Stimulated activated CD8-positive, alpha-beta memory T cell treated with anti-CD3 and anti-CD28 coated beads, Interleukin-12 subunit alpha, Interleukin-12 subunit beta, amount 100 ng/mL, for 24 hours (primary cell): ENCODE results near the gene SRP9.
"Not testable (repeated sequence)": the region's sequence is repeated elsewhere in the genome, so short reads cannot be mapped to it uniquely, and the experiment has no call there.

Source experiments
- DNase-seq: peaks from one replicate; pipeline ENCODE4 v3.0.0-alpha.2; 2020; ENCODE audit errors: extremely low read depth

SRP9 gene

DNA sequence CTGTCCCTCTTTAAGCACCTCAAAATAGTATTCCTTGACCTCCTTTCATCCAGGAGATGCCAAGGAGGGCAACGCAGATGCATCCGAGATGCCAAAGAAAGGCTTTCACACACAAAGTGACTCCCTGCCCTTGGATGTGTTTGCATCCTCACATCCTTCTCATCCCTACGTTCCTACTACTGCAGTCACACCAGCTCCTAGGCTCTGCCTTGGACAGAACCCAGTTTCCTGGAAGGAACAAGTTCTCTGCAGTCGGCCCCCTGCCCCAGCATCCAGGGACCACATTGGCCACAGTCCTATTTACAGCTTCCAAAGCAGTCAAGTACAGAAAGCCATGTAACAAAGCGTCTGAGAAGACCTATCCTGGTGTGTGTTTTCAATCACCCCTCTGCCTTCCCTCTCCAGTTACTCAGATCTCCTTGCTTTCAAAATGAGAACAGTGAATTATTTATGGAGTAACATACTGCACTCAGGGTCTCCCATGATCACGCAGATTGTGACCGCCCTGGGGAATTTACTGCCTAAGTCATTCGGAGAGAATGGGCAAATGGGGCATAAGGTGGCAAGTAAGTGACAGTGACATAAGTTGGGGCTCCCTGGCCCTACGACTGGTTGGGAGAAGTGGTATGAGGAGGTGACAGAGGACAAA is 21.8 kb upstream of the SRP9 start:
- DNase-seq, result no peak

DNA sequence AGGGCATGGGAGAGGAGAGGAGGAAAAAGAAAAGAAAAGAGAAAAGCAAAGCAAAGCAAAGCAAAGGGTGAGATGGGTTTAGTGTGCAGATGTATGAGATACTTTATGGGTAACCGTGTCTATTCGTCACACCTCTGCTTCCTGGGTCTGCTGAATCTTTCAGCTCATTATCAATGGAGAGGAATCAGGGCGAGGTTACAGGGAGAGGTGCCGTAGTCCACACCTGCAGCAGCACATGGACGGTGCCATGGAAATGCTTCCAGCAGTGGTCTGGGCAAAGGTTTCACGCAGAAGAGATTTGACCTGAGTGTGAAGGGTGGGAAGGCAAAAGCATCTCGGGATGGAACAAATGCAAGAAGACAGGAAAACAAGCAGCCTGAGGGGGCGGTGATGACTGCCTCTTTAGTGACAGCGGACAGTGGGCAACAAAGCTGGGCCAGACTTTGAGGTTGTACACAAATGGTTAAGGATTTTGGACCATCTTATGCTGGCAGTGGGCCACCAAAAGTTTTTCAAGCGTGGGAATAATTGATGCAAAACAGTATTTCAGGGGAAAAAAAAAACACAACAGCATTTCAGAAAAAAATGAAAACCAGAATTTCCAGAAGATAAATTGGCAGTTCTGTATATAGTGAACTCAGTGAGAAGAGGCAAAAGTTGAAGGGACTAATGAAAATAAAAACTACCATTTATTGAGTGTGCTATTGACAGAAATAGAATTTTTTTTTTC is 19.5 kb upstream of the SRP9 start:
- DNase-seq, result no peak

DNA sequence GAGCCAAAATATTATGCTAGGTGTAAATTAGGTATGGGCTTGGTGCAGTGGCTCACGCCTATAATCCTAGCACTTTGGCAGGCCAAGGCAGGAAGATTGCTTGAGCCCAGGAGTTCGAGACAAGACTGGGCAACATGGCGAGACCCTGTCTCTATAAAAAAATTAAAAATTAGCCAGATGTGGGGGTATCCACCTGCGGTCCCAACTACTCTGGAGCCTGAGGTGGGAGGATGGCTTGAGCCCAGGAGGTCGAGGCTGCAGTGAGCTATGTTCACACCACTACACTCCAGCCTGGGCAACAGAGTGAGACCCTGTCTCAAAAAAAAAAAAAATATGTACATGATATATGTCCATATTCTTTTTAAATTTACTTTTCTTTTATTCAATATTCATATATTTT is 17.7 kb upstream of the SRP9 start:
- not testable (repeated sequence) for DNase-seq

DNA sequence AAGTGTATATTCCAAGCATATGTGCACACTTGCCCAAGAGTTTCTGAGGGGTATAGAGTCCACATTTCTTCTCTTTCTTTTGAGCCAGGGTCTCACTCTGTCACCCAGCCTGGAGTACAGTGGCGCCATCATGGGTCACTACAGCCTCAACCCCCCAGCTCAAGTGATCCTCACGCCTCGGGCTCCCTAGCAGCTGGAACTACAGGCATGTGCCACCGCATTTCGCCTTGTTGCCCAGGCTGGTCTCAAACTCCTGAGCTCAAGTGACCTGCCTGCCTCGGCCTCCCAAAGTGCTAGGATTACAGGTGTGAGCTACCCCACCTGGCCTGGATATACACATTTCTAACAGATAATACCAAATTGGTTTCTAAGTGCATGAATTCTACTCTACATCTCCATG is 17.1 kb upstream of the SRP9 start:
- DNase-seq, result no peak

DNA sequence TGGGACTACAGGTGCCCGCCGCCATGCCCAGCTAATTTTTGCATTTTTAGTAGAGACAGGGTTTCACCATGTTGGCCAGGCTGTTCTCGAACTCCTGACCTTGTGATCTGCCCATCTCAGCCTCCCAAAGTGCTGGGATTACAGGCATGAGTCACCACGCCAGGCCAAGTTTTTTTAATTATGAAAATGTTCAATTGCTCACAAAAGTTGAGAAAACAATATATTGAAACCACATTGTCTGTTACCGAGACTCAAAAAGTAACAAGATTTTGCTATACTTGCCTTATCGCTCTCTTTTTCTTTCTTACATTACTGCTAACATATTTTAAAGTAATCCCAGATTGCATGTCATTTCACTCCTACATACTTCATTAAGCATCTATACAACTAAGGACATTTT is 16.2 kb upstream of the SRP9 start:
- not testable (repeated sequence) for DNase-seq

DNA sequence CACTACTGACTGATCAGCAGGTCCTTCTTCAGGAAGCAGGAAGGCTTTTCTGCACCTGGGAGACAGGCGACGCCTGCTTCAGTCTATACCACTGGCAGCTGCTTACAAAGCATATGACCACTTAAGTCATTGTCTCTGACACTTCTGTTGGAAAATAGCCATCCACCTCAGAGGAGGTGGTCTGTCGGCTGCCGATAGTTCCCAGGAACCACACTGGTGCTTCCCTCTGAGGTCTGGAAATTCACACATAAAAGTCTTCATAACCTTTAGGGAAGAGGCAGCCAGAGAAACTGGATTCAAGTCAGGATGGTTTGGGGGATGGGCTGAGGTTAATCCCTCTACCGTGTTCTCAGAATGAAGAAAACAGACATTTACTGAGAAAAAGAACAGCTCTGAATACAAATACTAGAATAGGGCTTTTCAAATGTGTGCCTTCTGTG is 15.6 kb upstream of the SRP9 start:
- DNase-seq, result no peak

DNA sequence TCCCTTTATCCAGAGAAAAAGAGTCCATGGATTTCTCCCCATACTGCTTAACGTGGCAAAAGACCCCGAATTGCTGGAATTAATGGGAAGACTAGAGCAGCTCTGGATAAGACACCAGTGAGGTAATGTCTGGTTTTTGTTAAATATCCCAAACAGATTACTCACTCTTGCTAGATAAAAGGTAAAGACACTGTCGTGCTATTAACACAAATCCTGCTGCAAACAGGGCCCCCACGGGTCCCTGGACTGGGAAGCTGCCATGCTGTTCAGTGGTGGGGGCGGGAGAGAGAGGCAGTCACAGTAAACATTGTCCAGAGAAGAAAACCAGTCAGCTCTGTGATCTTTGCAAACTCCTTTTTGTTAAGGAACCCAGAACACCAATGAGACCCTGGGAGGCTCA is 15.2 kb upstream of the SRP9 start:
- no peak for DNase-seq

DNA sequence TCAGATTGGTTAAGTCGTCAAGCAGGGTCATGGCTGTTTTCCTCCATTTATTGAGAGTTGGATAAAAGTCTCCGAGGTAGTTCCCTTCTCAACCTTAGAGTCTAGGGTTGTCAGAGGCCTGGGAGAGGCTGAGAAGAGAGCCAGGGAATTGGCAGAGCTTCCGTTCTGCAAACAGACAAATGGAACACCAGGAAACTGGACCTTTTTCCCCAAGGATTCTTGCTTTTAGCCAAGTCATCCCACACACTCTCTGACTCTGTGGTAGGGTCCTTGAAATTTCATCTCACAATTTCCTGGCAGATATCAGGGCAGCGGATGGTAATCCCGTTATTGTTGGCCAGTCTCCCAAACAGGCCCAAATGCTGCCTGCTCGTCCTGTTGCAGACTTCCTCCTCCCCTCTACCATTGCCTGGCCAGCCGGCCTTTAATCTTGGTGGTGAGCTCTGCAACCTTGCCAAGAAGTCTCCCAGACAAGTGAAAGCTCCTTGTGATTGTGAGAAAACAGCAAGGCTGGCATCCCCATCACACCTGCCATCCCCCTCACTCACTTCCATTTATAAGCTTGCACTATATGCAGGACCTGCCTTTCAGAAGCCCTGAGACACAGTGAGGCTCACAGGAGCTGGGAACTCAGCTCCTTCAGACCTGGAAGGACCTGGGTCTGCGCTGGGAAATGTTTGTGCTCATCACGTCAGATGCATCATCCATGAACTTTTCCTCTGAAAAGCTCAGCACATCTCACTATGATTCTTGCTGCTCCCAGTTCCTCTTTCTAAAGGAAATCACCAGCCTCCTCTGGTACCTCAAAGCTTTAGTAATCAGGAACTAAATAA is 13.7 kb upstream of the SRP9 start:
- DNase-seq, result no peak

DNA sequence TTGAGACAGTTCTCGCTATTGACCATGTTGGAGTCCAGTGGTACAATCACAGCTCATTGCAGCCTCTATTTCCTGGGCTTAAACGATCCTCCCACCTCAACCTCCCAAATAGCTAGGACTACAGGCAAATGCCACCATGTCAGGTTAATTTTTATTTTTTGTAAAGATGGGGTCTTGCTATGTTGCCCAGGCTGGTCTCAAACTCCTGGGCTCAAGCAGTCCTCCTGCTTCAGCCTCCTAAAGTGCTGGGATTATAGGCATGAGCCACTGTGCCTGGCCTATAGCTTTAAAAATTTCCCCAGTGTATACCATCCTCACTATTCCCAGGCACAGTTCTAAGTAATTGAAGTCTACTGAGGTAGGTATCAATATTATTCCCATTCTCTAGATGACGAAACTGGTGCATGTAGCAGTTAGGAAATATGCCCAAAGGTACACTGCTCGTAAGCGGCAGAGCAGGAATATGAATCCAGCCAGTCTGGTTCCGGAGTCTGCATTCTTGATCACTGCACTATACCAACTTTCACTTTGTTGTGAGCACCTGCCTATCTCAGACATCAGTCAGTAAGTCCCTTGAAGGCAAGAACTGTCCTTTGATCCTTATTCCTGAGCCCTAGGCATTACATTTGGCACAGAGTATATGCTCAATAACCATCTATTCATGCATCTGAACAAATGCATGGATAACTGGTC is 11.5 kb upstream of the SRP9 start:
- no peak for DNase-seq

- DNase-seq, result no peak
Measured at GRCh38 chr1:225766967-225767633, 10.5 kb upstream of the SRP9 start.

GRCh38 chr1:225767634-225768540 is 9.7 kb upstream of the SRP9 start:
- DNase-seq, result no peak

DNA sequence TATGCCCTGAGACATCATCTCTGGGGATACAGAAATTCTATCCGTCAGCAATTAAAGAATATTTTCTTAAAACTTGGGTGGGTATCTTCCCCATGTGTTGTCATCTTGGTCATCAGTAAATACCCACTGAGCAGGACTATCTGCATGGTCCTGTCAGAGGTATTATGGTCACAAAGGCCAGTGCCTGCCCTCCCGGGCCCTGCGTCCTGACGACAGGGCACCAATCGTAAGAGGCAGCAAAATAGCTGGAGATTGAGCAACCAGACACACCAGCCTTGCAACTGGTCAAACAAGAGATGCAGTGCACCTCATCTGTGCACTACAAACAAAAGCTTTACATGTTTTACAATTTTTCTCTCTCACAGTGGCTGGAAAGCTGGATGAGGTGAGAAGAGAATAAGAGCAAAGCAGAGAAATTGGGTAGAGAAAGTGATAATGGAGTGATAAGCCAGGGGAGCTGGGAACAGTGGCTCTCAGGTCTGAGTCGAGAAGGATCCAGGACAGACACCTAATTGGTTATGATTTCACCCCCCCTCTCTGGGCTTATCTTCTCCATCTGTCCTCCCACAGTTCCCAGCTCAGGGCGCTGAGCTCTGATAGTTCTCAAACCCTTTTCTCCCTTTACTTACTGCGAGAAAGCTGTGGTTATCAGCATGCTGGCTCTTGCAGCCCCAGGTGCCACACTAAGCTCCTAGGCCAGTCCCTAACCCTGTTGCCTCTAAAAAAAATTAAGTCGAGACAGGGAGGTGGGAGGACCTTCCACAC is 8.8 kb upstream of the SRP9 start:
- no peak for DNase-seq

DNA sequence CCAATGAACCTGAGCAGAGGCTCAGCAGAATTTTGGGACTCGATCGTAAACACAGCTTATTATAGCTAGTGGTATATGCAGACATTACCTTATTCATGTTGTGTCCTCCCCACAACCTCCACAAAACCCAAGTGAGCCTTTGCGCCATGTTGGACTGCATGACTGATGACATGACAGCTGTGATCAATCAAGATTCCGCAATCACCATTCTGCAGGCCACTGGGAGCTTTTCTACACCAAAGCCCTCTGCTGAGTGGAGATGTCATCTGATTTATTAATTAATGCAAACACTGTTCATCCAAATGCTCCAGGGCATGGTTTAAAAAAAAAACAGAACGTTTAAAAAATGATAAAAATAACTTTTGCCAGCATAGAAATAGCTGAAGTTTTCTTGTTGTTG is 7.9 kb upstream of the SRP9 start:
- no peak for DNase-seq

DNA sequence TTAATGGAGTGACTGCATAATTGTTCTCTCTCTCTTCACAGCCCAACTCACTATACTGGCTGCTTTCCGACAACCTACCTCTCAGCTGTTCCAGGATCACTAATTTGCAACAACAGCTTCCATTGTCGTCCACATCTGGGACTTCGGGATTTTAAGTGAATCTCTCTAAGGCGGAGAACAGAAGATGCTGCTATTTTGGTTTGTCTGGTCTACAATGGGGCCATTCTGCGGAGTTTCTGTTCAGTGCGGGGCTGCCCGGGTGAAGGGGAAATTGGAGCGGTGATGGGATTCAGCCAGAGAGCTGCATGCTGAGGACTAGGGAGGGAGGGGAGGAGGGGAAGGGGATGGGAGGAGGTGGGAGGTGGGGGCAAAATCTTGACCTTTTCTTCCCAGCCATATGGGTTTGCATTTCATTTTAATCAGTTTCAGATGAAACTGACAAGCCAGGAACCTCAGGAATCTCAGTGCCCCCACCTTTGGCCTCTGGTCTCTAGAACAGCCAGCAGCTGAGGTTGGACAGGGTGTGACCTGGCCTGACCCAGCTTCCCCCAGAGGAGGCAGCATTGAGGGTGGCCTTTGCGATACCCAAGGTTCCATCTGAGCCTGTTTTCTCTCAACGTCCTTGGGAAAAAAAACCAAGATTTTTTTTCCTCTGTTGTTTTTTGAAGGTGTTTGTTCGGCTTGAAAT is 6.9 kb upstream of the SRP9 start:
- no peak for DNase-seq

GRCh38 chr1:225771661-225772322 is 5.8 kb upstream of the SRP9 start:
- DNase-seq, result no peak

- DNase-seq, result no peak
Measured at GRCh38 chr1:225772323-225772768, 5.3 kb upstream of the SRP9 start.

DNA sequence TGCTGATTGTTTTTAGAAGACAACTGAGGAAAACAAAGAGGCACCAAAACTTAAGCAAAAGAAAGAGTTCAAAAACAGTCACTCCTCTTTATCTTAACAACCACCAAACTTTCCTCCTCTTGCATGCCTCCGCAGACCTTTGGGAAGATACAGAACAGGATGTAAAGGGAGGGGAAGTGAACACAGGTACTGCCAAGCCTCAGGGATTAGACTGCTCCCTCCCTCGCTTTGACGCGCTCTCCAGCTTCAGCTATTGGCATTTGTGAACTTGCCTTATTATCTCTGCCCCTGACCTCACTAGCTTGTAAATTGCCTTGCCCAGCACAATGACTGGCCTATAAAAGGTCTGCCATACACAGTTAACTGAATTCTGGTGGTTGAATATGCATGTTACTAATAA is 4.8 kb upstream of the SRP9 start:
- DNase-seq, result no peak
